Choroid plexus epithelial cell (primary cell): Measurements from ENCODE around the gene JPH2.

ENCODE experiments used
- DNase-seq: peaks from one replicate; pipeline ENCODE4 v3.0.0-alpha.2; 2010; ENCODE audit warnings: low read depth
- H3K4me3 ChIP-seq: 2 replicates; pipeline ENCODE4 v1.5.1; 2011; ENCODE audit warnings: low read depth, mild to moderate bottlenecking, control low read depth, low read length, moderate library complexity
- TF ChIP-seq, protein P1 (sequence below): conservative IDR thresholded peaks from 2 replicates; pipeline ENCODE4 v1.5.1; 2011; ENCODE audit warnings: low read depth, mild to moderate bottlenecking, control low read depth, inconsistent platforms, low read length, moderate library complexity

Gene JPH2

DNA sequence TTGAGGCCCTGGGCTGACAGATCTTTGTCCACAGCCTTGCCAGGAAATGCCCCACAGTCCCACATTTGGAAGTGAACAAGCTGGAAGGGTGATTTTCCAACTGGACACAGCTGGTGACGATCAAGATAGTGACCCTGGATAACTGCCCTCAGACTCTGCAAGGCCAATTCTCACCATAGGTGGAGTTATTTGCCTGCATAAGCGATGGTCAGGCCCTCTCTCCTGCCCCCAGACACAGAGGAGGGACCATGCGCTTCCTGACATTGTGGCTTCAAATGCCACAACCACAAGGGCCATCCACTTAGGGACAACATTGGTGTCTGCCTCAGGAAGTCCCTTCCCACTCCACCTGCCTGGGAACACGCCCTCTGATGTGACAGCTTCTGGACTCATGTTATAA, 96.0 kb downstream of the JPH2 start:
- TF ChIP-seq, protein P1, sequence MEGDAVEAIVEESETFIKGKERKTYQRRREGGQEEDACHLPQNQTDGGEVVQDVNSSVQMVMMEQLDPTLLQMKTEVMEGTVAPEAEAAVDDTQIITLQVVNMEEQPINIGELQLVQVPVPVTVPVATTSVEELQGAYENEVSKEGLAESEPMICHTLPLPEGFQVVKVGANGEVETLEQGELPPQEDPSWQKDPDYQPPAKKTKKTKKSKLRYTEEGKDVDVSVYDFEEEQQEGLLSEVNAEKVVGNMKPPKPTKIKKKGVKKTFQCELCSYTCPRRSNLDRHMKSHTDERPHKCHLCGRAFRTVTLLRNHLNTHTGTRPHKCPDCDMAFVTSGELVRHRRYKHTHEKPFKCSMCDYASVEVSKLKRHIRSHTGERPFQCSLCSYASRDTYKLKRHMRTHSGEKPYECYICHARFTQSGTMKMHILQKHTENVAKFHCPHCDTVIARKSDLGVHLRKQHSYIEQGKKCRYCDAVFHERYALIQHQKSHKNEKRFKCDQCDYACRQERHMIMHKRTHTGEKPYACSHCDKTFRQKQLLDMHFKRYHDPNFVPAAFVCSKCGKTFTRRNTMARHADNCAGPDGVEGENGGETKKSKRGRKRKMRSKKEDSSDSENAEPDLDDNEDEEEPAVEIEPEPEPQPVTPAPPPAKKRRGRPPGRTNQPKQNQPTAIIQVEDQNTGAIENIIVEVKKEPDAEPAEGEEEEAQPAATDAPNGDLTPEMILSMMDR, result no peak
- DNase-seq, result no peak
- H3K4me3 ChIP-seq, result no peak overlapping the region

DNA sequence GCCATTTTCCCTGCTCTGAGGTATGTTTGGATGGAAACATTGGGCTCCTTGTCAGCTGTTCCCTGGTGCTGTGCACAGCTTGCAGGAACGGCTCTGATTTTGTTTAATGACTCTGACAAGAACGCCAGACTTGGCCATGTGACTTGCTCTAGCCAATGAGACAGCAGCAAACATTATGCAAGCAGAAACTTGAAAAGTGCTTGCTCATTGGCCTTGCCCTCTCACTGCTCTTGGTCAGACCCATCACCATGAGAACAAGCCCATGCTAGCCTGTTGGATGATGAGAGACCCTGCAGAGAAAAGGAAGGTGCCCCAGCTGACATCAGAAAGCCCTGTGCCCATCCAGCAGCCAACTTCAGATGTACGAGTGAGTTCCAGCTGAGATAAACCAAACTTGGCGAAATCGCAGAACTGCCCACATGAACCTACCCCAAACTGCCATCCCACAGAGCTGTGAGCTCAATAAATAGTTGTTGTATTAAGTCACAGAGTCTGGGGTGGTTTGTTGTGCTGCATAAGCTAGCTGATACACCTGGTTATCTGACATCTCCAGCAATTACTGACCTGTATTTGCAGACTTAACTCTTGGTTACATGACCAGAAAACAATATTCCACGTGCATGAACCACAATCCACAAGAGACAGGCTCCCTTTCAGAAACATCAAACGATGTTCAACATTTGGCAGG, 96.9 kb downstream of the JPH2 start:
- TF ChIP-seq, protein P1, result no peak
- H3K4me3 ChIP-seq, result peak overlapping the region; percentile 31
- DNase-seq, result peak; percentile 85

DNA sequence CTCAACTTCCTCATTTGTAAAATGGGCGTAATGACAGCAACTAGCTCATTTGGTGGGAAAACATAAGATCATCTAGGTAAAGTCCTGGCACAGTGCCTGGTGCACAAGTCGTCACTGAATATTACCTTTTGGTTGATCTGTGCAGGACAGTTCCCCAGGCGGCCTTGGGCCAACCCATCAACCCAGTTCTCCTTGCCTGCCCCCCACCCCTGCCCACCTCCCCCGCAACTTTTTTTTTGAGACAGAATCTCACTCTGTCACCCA, 99.2 kb downstream of the JPH2 start:
- H3K4me3 ChIP-seq, result no peak overlapping the region
- no peak for DNase-seq
- TF ChIP-seq, protein P1, result no peak

DNA sequence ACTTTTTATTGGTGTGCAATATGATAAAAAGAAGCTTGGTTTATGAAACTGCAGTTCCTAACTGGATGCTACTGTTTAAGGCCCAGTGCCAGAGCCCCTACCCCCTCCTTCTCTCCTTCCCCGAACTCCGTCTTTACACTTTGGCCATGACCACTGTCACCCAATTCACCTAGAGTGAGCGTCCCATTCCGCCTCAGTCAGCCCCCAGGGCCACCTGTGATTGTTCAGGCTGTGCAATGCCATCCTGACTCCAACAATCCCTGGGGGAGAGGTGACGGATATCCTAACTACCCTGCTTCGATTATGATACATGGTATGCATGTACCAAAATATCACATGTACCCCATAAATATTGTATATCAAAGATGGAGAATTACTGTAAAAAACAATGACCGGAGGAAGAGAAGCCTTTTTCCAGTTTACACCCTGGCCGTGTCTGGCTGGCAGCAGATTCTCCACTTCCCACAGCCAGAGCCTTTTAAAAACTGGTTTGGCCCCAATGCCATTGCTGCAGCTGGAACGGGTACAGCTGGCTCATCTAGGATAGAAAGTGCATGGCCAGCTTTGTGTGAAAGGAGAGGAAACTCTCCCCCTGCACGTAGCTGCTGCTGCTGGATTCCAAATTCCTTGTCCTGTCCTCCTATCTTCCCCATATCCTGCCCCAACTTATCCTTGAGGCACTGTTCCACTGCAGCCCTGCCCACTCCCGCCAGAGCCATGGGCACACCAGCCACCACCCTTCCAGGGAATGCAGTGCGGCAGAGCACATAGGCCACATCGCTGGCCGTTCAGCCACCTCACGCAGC, 99.7 kb downstream of the JPH2 start:
- TF ChIP-seq, protein P1, result no peak
- H3K4me3 ChIP-seq, result no peak overlapping the region
- no peak for DNase-seq

DNA sequence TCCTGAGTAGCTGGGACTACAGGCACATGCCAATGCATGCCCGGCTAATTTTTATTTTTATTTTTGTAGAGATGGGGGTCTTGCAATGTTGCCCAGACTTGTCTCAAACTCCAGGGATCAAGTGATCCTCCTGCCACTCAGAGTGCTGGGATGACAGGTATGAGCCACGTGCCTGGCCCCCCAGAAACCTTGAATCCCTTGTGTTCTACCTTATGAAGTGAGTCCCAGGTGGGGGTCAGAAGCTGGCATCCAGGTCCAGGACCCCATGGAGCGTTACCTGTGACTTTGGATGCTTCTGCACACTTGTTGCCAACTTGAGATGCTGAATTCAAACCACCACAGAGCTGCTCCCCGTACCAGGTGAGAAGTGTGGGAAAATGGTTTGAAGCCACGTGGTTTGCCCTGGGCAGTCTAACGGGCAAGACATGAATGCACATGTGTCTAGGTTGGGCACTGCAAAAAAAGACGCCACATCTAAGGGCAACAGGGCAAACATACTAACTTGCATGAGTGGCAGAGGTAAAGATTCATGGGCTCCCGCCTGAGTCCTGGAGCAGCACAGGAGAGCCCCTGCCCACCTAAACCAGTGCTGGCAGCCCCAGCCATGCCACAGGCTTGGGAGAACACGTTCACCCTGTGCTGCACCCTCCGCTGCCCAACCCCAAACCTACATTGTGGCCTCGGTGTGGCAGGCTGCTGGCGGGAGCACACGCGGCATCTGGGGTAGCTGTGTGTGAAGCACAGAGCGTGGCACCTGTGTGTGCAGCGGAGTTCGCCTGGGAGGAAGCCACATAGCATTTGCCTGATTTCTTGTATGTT, 101.2 kb downstream of the JPH2 start:
- TF ChIP-seq, protein P1, result no peak
- DNase-seq, result no peak
- no peak overlapping the region for H3K4me3 ChIP-seq

DNA sequence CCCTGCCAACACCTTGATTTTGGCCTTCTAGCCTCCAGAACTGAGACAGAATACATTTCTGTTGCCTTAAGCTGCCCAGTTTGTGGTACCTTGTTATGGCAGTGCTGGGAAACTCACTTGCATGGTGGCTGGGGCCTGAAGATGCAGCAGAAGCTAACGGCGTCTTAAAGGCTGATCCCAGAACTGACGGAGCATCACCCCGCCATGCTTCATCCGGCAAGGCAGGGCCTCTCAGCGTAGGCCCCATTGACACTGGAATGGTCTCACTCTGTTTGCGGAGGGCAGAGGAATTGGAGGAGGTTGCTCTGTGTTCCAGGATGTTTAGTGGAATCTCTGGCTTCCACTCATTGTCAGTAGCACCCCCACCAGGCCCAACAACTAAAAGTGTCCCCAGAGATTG, 102.1 kb downstream of the JPH2 start:
- DNase-seq, result no peak
- TF ChIP-seq, protein P1, result no peak
- no peak overlapping the region for H3K4me3 ChIP-seq
